Measurements from ENCODE around the gene TNFAIP2.

Gene TNFAIP2

GRCh38 chr14:103091041-103091882, 32.0 kb upstream of the TNFAIP2 start:
- peak; percentile 51 for ATAC-seq
- TF ChIP-seq ZNF8 (CRISPR knock-in tag; IDR thresholded peaks at IDR 0.05) (no peak), PATZ1 (CRISPR knock-in tag; IDR thresholded peaks at IDR 0.05; ENCODE audit: borderline replicate concordance) (no peak), SNAI2 (CRISPR knock-in tag; IDR thresholded peaks at IDR 0.05) (no peak), ARNTL (CRISPR knock-in tag; IDR thresholded peaks at IDR 0.05; ENCODE audit: borderline replicate concordance, low read depth) (no peak), OSR1 (CRISPR knock-in tag; IDR thresholded peaks at IDR 0.05) (no peak), ZFP30 (CRISPR knock-in tag; IDR thresholded peaks at IDR 0.05) (no peak), PPARA (CRISPR knock-in tag; IDR thresholded peaks at IDR 0.05; ENCODE audit: borderline replicate concordance) (no peak), GLIS3 (CRISPR knock-in tag; IDR thresholded peaks at IDR 0.05) (no peak), CREB5 (CRISPR knock-in tag; IDR thresholded peaks at IDR 0.05; ENCODE audit: low read depth) (no peak)
- TF ChIP-seq, protein P1, sequence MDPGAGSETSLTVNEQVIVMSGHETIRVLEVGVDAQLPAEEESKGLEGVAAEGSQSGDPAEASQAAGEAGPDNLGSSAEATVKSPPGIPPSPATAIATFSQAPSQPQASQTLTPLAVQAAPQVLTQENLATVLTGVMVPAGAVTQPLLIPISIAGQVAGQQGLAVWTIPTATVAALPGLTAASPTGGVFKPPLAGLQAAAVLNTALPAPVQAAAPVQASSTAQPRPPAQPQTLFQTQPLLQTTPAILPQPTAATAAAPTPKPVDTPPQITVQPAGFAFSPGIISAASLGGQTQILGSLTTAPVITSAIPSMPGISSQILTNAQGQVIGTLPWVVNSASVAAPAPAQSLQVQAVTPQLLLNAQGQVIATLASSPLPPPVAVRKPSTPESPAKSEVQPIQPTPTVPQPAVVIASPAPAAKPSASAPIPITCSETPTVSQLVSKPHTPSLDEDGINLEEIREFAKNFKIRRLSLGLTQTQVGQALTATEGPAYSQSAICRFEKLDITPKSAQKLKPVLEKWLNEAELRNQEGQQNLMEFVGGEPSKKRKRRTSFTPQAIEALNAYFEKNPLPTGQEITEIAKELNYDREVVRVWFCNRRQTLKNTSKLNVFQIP (CRISPR knock-in tag; IDR thresholded peaks at IDR 0.05; ENCODE audit: borderline replicate concordance, low read depth) = no peak

- TF ChIP-seq RARB (CRISPR knock-in tag; IDR thresholded peaks at IDR 0.05) = no peak
- no peak for TF ChIP-seq PPARA (CRISPR knock-in tag; IDR thresholded peaks at IDR 0.05; ENCODE audit: borderline replicate concordance)
- TF ChIP-seq ZNF8 (CRISPR knock-in tag; IDR thresholded peaks at IDR 0.05) = no peak
- no peak for TF ChIP-seq ZNF70 (CRISPR knock-in tag; IDR thresholded peaks at IDR 0.05)
- TF ChIP-seq, protein P1 (CRISPR knock-in tag; IDR thresholded peaks at IDR 0.05; ENCODE audit: borderline replicate concordance, low read depth) = no peak
- no peak for TF ChIP-seq PATZ1 (CRISPR knock-in tag; IDR thresholded peaks at IDR 0.05; ENCODE audit: borderline replicate concordance)
- TF ChIP-seq CREB5 (CRISPR knock-in tag; IDR thresholded peaks at IDR 0.05; ENCODE audit: low read depth) = no peak
- no peak for TF ChIP-seq ZNF565 (CRISPR knock-in tag; conservative IDR thresholded peaks at IDR 0.05; ENCODE audit: low read depth)
- TF ChIP-seq BACH2 (CRISPR knock-in tag; IDR thresholded peaks at IDR 0.05; ENCODE audit: borderline replicate concordance) = no peak
- TF ChIP-seq ZFP30 (CRISPR knock-in tag; IDR thresholded peaks at IDR 0.05) = no peak
- TF ChIP-seq GLIS3 (CRISPR knock-in tag; IDR thresholded peaks at IDR 0.05) = no peak
- no peak for TF ChIP-seq ZFP3 (CRISPR knock-in tag; IDR thresholded peaks at IDR 0.05)
- TF ChIP-seq ESRRG (CRISPR knock-in tag; IDR thresholded peaks at IDR 0.05) = no peak
- TF ChIP-seq OSR1 (CRISPR knock-in tag; IDR thresholded peaks at IDR 0.05) = no peak
- no peak for TF ChIP-seq ZC3H10 (CRISPR knock-in tag; IDR thresholded peaks at IDR 0.05)
- no peak for TF ChIP-seq TCF4 (CRISPR knock-in tag; IDR thresholded peaks at IDR 0.05; ENCODE audit: borderline replicate concordance)
- no peak for TF ChIP-seq TOX (CRISPR knock-in tag; IDR thresholded peaks at IDR 0.05; ENCODE audit: borderline replicate concordance)
- no peak for TF ChIP-seq ARNTL (CRISPR knock-in tag; IDR thresholded peaks at IDR 0.05; ENCODE audit: borderline replicate concordance, low read depth)
- TF ChIP-seq CSRNP3 (CRISPR knock-in tag; IDR thresholded peaks at IDR 0.05) = no peak
- no peak for ATAC-seq
These were observed 31.4 kb upstream of the TNFAIP2 start for GRCh38 chr14:103091883-103092222.

Measured in SK-N-SH treated with all-trans-retinoic acid at 6 μM for 48 hours (cell line).